NCI-H69 (cell line): ENCODE data around the gene MRAS.
"Not testable (repeated sequence)": the region's sequence is repeated elsewhere in the genome, so short reads cannot be mapped to it uniquely, and the experiment has no call there.

Experiments
- DNase-seq: peaks from one replicate; lab custom pipeline; 2025; lab: John Stamatoyannopoulos, UW

MRAS gene

DNA sequence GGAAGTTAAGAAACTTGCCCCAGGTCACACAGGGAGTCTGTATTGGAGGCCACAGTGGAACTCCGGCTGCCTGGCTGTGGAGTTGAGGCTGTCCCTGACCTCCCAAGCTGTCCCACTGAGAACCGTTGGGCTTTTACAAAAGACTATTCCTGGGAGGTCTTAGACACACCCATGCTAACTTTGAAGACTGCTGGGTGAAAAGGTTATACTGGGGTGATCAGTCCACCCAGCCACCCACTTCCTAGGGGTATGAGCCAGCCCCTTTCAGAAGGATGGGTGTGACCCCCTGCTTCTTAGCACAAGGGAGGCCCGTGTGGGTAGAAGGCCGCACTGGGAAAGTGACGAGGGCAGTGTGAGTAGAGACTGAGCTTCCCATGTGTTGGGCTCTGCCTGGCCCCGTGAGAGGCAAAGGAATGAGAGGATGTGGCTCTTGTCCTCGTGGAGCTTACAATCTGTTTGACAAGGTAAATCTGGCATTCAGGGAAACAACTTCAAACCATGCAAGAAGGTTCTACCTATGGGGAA is 19.0 kb downstream of the MRAS start:
- DNase-seq: no peak

DNA sequence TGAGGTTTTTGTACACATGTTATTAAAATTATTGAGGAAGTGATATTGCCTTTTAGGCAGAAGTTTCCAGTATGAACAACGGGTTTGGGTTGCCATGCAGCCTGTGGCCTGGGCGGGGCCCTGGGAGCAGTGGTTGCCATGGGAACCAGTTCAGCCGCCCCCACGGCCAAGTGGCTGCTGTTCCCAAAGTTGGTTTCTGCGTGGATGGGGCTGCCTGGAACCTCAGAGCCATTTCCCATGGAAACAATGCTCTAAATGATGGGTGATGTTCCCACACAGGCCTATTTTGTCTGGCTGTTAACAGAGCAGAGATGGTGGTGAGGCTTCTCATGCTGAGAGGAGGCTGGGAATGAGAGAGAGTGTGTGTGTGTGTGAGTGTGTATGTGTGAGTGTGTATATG is 19.5 kb downstream of the MRAS start:
- no peak for DNase-seq

DNA sequence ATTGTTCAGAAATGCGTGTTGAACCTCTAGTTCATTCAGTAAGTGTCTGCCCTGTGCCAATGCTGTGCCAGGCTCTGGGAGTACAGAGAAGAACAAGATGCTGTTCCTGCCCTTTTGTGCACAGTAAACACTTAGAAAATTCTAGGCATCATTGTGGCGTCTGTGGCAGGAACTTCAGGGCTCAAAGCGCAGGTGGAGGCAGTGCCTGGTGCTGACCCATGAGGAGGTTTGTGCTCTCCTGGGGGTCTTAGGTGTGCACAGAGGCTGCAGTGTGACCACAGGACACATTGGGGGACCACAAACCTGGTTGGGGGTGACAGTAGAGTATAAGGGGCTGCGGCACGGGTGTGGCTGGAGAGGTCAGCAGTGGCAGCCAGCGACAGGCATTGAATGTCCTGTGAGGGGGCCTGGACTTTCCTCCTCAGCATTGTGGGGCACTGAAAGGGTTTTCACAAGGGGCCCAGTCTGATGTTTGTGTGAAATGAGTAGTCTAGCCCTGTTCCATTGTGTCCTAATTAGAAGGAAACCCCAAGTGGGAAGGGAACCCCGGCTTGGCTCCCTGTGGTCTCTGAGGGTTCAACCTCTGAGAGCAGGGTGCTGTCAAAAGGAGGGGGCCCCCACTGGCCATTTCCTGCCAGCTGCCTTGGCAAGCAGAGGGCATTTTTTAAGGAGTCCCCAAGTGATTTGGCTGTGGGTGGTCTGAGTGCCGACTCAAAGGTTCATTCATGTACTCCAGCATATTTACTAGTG is 20.9 kb downstream of the MRAS start:
- DNase-seq: no peak

DNA sequence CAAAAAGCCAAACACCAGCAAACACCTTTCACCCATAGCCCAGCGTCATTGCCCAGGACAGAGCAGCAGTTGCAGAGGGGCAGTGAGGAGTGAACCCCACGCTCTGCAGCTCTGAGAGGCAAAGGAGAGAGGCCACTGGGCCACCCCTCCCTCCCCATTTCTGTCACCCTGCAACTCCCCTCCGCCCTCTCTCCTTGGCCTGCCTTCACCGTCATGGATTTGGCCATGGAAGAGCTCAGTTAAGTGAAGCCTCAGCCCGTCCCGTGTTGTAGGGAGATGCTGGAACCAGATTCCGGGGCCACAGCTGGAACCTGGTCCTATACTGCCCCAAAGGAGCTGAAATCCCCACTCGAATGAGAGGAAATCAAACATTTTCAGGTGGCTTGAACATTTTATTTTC is 21.9 kb downstream of the MRAS start:
- no peak for DNase-seq

DNA sequence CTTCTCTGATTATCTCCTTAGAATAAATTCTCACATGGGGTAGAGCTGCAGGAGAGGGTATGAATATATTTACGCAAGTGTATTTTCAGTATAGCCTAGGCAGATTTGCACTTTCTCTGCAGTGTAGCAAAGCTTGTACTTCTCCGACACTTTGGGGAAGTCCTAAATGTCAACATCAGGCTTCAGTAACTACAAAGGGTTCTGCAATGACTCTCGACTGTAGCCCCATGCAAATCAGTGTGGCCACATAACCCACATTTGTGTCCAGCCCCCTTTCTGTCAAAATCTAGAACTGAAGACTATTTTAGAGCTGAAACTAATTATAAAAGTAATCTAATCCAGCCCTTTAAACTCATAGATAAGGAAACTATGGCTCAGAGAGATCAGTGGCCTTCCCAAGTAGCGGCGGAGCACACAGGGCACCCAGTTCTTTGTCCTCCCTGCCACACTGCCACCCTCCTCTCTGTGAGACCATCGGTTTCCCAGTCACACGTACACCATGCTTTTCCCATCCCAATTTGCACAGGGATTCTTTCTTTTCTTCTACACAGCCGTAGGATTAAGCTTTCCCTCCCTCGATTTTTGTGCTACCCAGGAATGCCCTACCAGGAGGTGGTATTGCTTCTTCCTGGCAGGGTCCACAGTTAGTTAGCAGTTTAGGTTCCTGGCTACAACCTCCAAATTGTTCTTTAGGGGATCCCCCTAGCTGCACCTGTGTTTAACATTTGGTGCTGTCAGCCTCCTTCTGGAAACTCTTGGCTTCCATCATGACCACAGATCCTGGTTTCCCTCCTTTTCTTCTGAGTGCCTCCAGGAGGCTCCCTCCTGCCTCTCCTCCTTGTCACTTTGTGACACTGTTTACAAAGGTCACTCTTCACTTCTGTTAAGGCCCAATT is 22.9 kb downstream of the MRAS start:
- no peak for DNase-seq

DNA sequence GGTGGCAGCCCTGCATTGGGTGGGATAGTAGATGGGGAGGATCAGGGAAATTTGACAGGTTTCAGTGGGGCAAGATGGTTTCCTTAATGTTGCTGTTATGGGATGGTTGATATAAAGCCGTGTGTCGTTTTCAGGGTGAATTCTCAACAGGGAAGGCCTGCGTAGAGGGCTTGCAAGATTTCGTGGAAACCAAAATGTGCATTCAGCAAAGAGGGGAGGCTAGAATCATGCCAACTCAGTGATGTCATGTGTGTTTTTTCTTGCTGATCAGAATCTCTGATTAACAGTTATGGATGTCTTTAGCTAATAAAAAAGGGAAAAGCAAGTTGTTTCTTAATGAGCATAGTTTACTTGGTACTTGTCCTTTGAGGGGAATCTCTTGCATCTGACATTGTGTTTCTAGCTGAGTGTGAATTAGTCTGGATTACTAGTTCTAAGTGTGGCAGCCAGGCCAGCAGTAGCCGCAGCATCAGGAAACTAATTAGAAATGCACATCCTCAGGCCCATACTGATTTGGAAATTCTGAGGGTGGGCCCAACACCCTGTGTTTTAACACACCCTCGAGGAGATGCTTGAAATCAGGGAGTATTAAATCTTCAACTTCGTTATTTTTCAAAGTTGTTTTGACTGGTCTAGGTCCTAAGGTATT is 24.8 kb downstream of the MRAS start:
- no peak for DNase-seq

DNA sequence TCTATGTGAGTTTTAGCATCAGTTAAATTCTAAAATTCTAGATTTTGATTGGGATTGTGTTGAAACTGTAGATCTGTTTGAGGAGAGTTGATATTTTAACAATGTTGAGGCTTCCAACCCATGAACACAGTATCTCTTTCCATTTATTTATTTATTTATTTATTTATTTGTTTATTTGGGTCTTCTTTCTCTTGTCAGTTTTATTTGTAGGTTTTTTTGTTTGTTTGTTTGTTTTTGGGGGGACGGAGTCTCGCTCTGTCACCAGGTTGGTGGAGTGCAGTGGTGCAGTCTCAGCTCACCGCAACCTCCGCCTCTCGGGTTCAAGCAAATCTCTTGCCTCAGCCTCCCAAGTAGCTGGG is 25.3 kb downstream of the MRAS start:
- no peak for DNase-seq

DNA sequence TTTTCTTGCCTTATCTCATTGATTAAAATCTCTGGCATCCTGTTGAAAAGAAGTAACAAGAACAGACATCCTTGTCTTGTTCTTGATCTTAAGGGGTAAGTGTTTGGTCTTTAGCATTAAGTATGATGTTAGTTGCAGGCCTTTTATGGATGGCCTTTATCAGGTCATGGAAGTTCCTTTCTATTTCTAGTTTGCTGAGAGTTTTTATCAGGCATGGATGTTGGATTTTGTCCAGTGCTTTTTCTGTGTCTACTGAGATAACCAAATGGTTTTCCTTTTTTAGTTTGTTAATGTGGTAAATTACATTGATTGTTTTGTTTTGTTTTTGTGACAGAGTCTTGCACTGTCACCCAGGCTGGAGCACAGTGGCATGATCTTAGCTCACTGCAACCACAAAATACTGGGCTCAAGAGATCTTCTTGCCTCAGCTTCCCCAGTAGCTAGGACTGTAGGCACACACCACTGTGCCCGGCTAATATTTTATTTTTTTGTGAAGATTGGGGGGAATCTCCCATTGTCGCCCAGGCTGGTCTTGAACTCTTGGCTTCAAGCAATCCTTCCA is 26.3 kb downstream of the MRAS start:
- no peak for DNase-seq

DNA sequence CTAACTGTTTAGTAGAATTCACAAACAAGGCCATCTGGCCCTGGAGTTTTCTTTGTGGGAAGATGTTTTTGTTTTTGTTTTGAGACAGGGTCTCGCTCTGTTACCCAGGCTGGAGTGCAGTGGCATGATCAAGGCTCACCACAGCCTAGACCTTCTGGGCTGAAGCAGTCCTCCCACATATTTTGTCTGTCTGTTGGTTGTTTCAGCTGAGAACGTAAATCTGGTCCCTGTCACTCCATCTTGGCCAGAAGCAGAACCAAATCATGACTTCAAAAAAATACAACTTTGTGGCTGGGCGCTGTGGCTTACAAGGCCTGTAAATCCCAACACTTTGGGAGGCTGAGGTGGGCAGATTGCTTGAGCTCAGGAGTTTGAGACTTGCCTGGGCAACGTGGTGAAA is 27.1 kb downstream of the MRAS start:
- DNase-seq: no peak

DNA sequence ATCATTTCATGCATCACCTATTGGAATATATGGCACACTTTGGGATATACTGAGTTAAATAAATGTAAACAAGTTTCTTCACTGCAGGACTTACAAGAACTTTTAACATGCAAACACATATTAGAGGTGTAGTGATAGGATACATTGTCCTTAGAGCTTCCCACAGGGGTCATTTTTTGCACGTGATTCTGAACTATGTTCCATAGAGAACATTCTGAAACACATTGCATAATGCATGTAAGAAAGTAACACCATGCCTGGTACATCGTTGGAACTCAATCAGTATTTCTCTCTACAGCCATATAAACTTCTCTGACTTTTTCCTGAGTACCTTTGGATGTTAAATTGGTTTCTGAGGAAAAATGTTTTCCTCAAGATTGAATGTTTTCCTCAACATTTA is 28.3 kb downstream of the MRAS start:
- no peak for DNase-seq

DNA sequence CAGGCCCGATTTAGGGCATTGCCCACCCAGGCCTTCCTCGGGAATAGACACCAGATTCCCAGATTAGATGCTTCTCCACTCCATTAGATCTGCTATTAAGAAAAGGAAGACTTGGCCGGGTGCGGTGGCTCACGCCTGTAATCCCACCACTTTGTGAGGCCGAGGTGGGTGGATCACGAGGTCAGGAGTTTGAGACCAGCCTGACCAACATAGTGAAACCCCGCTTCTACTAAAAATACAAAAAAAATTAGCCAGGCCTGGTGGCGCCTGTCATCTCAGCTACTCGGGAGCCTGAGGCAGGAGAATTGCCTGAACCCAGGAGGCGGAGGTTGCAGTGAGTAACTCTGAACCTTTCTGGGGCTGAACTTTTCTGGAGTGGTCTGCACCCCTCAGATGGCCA is 28.8 kb downstream of the MRAS start:
- DNase-seq: not testable (repeated sequence)

DNA sequence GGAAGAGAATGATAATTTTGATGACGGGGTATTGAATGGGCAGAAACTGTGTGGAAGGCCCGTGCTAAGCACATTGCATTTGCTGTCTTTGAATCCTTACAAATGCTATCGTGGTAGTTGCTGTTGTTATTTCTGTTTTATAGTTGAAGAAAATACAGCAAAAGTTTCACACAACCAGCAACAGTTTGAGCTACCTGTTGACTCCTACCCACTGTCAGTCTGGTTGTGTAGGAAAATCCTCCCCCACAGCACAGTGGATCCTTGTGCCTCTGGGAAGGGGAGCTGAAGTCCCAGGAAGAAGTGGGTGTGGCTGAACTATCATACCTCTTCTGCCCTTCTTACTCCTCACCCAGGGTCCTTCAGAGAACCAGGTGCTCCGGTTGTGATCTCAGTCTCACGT is 29.4 kb downstream of the MRAS start:
- DNase-seq: no peak

DNA sequence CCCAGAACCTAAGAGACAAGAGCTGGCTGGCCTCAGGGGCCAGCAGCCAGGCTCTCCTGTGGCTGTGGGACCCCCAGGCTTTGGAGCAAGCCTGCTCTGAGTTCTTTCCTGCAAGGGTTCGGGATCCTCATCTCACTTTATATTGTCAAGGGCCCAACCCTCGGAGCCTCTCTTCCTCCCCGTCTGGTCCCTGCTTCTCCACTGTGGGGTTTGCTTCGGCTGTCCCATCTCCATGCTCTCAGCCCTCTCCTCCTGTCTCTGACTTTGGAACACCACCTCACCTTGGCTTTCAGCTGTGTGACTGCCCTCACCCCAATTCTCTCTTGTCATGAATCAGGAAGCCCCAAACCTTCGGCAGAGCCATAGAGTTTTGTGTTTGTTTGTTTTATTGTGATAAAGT is 30.0 kb downstream of the MRAS start:
- DNase-seq: no peak

DNA sequence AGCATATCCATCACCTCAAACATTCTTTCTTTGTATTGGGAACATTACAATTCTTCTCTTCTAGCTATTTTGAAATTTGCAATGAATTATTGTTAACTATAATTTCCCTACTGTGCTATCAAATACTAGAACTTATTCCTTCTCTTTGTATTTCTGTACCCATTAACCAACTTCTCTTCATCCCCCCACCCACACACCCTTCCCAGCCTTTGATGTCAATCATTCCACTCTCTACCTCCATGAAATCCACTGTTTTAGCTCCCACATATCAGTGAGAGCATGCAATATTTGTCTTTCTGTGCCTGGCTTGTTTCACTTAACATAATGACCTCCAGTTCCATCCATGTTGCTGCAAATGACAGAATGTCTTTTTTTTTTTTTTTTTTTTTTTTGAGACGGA is 30.6 kb downstream of the MRAS start:
- DNase-seq: no peak

DNA sequence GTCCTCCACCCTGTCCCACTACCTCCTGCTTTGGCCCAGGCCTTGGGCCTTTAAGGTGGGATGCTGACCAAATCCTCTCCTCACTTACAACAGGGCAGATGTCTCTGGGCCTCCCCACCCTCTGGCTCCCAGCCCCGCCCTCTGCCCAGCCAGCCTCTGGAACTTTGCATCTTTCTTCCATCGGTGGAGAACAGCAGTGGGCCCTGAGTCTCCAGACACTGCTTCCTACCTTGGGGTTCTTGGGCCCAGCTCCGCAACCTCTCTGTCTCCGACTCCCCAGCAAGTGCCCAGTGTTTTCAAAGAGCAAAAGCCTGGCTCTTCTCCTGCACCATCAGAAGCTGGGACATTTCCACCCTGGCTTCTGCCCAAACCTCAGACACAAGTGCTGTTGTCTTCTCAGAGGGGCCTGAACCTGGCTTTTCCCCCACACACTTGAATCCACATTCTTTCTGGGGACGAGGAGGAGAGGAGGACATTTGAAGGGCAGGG is 33.1 kb downstream of the MRAS start:
- no peak for DNase-seq

DNA sequence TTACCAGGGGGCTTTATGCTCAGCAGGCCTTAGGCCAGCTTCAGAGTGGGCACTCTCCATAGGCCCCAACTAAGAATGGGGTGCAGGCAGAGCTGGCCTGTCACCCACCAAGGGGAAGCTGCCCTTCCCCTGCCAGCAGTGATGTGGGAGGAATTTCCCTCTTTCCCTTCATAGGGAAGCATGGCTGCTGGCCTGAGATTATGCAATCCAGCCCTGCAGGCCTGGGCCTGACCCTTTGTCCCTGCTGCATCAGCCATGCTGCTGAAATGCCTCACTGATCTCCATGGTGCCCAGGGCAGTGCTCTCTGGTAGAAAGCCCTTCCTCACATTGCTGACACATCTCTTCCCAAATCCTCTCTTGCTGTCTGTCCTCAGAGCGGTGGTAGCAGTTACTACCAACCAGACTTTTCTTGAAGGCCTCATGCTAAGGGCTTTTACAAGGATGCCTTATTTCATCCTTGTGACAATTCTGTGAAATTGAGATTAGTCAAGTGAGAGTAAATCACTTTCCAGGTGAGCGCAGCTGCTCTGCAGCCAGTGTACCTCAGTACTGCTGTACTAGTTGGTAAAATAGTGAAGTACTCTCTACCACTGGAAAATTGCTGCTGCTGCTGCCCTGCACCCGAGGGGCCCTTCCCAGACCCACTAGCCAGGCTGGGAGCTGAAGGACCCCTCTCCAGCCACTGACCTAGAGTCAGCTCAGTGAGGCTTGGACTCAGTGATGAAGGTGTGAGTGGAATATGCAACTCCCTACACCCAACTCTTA is 33.8 kb downstream of the MRAS start:
- DNase-seq: no peak

DNA sequence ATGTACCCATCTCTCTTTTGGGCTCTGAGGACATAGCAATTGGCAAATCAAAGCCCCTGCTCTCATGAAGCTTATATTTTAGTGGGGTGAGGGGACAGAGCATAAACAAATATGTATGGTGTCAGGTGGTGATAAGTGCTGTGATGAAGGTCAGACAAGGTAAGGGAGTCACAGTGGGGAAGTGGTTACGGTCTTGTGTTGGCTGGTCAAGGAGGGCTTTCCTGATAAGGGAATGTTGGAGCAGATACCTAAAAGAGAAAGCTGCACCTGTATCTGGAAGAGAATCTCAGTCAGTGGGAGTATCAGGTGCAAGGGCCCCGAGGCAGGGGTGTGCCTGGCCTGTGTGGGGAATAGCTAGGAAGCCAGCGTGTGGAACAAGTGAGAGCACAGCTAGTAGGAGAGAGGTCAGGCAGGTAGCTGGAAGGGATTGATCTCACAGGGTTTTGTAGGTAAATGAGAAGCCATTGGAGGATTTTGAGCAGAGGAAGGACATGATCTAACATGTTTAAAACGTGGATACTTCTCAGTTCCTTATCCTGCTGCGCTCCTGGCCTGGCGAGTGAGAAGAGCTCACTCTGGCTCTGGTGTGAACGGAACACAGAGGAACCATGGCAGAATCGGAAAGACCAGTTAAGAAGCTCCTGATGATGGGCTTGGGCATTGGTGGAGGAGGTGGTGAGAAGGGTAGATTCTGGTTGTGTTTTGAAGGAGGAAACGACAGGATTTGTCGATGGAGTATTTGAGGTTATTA is 35.5 kb downstream of the MRAS start:
- no peak for DNase-seq

DNA sequence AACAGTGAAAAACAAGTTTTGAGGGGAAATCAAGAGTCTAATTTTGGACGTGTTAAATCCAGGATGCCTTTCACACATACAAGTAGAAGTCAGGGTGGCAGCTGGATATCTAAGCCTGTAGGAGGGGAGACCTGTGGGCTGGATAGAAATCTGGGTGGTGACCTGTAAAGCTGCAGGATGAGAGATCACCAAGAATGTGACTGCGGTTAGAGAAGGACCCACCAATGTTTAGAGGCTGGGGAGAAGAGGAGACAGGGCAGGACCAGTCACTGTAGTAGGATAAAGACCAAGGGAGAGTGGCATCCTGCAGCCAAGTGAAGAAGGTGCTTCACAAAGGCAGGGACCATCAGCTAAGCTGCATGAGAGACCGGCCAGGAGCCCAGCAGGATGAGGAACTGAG is 36.2 kb downstream of the MRAS start:
- no peak for DNase-seq

DNA sequence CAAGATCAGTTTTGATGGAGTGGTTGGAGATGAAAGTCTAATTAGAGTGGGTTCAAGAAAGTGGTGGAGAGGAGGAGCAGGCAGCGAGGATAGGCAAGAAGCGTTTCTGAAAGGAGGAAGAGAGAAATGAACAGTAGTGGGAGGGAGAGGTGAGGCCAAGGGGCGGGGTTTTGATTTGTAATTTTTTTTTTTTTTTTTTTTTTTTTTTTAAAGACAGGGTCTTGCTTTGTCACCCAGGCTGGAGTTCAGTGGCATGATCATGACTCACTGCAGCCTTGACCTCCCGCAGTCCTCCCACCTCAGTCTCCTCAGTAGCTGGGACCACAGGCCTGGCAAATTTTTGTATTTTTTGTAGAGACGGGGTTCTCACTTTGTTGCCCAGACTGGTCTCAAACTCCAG is 36.6 kb downstream of the MRAS start:
- DNase-seq: no peak

DNA sequence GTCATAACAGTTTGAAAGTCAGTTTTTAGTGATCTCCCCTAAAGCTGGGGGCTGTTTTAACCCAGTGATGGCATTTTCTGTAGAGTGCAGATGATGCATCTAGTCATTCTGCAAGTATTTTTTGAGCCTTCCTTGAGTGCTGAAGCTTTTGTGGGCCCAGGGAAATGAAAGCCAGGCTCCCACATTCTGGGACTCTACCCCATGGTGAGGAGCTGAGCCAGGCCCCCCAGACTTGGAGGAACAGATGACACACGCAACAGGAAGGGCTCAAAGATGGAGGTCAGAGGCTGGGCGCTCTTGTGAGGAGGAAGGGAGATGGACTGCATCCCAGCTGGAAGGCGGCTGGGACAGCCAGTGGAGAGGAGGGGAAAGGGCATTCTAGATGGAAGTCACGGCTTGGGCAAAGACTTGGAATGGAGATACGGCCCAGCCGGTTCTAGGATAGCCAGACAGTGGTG is 40.8 kb downstream of the MRAS start:
- DNase-seq: no peak
